B cell (primary cell): Measurements from ENCODE around the gene UBALD2. TPM values are rescaled to one million over a fixed set of nuclear protein-coding genes. Genes with fewer than 3 reads are reported as not detected.

Experiments used
- ATAC-seq: fragments of 200-7000 bp; cut with Tn5 transposase; one replicate; pipeline ENCODE4 v1.10.0; 2021; ENCODE audit warnings: low read depth, mild to moderate bottlenecking, moderate number of reproducible peaks, moderate library complexity
- CTCF ChIA-PET: fragments of 350-600 bp; sonication (Branson Sonifier 250); formaldehyde crosslinking; loops from one replicate; lab custom pipeline; 2021; ENCODE audit warnings: antibody characterized with exemption, inconsistent platforms; lab: Charles Lee
- POLR2A ChIA-PET: fragments of 350-600 bp; sonication (Branson Sonifier 250); formaldehyde crosslinking; loops from one replicate; lab custom pipeline; 2021; ENCODE audit warnings: antibody characterized with exemption; lab: Charles Lee
- DNase-seq: peaks from one replicate; pipeline ENCODE4 v3.0.0; 2013
- H2AFZ ChIP-seq: 2 replicates; pipeline ENCODE4 v1.6.1; 2012; ENCODE audit warnings: mild to moderate bottlenecking, low read depth, low read length; ENCODE audit not compliant: insufficient read depth, poor library complexity, severe bottlenecking
- H3K27ac ChIP-seq, 2 donors: 1 replicate in 1 of 2; 2 replicates in 1 of 2; pipeline ENCODE4 v1.5.1; 2012 to 2013; ENCODE audit warnings: low read length in 2 of 2, mild to moderate bottlenecking in 2 of 2, moderate library complexity in 1 of 2
- H3K27me3 ChIP-seq, 4 experiments: fragments of 200-600 bp in 1 of 4; sonication (generic) in 1 of 4; replicated peaks in 1 of 4; 1 replicate in 2 of 4; 2 replicates in 2 of 4; pipeline versions ENCODE4 v1.6.1 to v1.7.0; 2013 to 2016; ENCODE audit warnings: low read length in 3 of 4, mild to moderate bottlenecking in 2 of 4, mixed read lengths in 1 of 4, moderate library complexity in 1 of 4; ENCODE audit not compliant: insufficient read depth in 4 of 4, control insufficient read depth in 3 of 4; ENCODE audit errors: control extremely low read depth in 1 of 4
- H3K36me3 ChIP-seq, 2 experiments: replicated peaks in 1 of 2; 1 replicate in 1 of 2; 2 replicates in 1 of 2; pipeline versions ENCODE4 v1.6.1 to v1.7.1; 2013; ENCODE audit warnings: low read length in 1 of 2; ENCODE audit not compliant: insufficient read depth in 2 of 2, control insufficient read depth in 1 of 2; ENCODE audit errors: control extremely low read depth in 1 of 2, extremely low read depth in 1 of 2
- H3K4me1 ChIP-seq, 2 donors: fragments of 200-600 bp in 1 of 2; sonication (generic) in 1 of 2; 1 replicate in 1 of 2; 2 replicates in 1 of 2; pipeline versions ENCODE4 v1.5.1 to v1.6.1; 2013 to 2017; ENCODE audit warnings: low read length in 2 of 2; ENCODE audit not compliant: control insufficient read depth in 2 of 2, insufficient read depth in 2 of 2
- H3K4me2 ChIP-seq: replicated peaks from 2 replicates; pipeline ENCODE3; 2012; ENCODE audit warnings: mild to moderate bottlenecking, low read depth, low read length; ENCODE audit not compliant: poor library complexity, severe bottlenecking
- H3K4me3 ChIP-seq, 5 experiments: fragments of 200-600 bp in 1 of 5; sonication (generic) in 1 of 5; 1 replicate in 3 of 5; 2 replicates in 2 of 5; pipeline versions ENCODE4 v1.5.1 to v1.7.0; 2011 to 2016; ENCODE audit warnings: low read length in 4 of 5, mild to moderate bottlenecking in 4 of 5, low read depth in 2 of 5, control low read depth in 1 of 5, moderate library complexity in 1 of 5; ENCODE audit not compliant: insufficient read depth in 1 of 5; ENCODE audit errors: control extremely low read depth in 1 of 5, extremely low read depth in 1 of 5
- H3K79me2 ChIP-seq: fragments of 200-600 bp; sonication (generic); one replicate; pipeline ENCODE4 v1.6.0; 2016; ENCODE audit warnings: low read length; ENCODE audit not compliant: control insufficient read depth, insufficient read depth
- H3K9ac ChIP-seq: fragments of 200-600 bp; sonication (generic); 2 replicates; pipeline ENCODE4 v1.6.1; 2017; ENCODE audit warnings: mild to moderate bottlenecking, low read length, moderate library complexity
- H3K9me3 ChIP-seq, 3 donors: one replicate each; pipeline versions ENCODE4 v1.6.1 to v1.7.1; 2013; ENCODE audit warnings: low read length in 2 of 3; ENCODE audit not compliant: control insufficient read depth in 2 of 3, insufficient read depth in 1 of 3; ENCODE audit errors: control extremely low read depth in 1 of 3
- H4K20me1 ChIP-seq: 2 replicates; pipeline ENCODE4 v1.6.0; 2012; ENCODE audit warnings: mild to moderate bottlenecking, low read length; ENCODE audit not compliant: insufficient read depth, control insufficient read depth, poor library complexity, severe bottlenecking
- H3K27ac Mint-ChIP-seq: one replicate; pipeline ENCODE4 v1.8.0; 2021; ENCODE audit warnings: mixed read lengths
- H3K27me3 Mint-ChIP-seq: one replicate; pipeline ENCODE4 v1.8.0; 2021; ENCODE audit warnings: mixed read lengths
- H3K4me1 Mint-ChIP-seq: one replicate; pipeline ENCODE4 v1.8.0; 2021; ENCODE audit warnings: mixed read lengths
- H3K4me3 Mint-ChIP-seq: one replicate; pipeline ENCODE4 v1.8.0; 2021; ENCODE audit warnings: mixed read lengths
- H3K9me3 Mint-ChIP-seq: one replicate; pipeline ENCODE4 v1.8.0; 2022; ENCODE audit warnings: mixed read lengths; ENCODE audit not compliant: insufficient read depth
- EZH2 ChIP-seq: IDR thresholded peaks from 2 replicates; pipeline ENCODE4 v1.6.1; 2012; ENCODE audit warnings: borderline replicate concordance, low read depth, mild to moderate bottlenecking, moderate library complexity, low read length; ENCODE audit not compliant: insufficient read depth, poor library complexity, severe bottlenecking
- WGBS: methylation state at CpG from one replicate; pipeline ENCODE4 v1.1.5; 2013; ENCODE audit warnings: missing lambda C conversion rate; ENCODE audit not compliant: insufficient coverage; 5-methylcytosine and 5-hydroxymethylcytosine counted together
- intact Hi-C: fragments of 100-400 bp; cut with micrococcal nuclease; formaldehyde crosslinking; loops from one replicate; pipeline ENCODE4 v1.10.0; 2022
- polyA plus RNA-seq: library from polyadenylated mRNA; depleted of rRNA; stranded (reverse); fragments of >200 nt; gene quantifications from 2 replicates; pipeline ENCODE4 v1.2.3, GENCODE V29; 2012
- total RNA-seq, 2 donors: library from RNA; stranded (reverse); fragments of 120-200 nt in 1 of 2; gene quantifications; 1 replicate in 1 of 2; 2 replicates in 1 of 2; pipeline versions ENCODE4 v1.2.3 to v1.2.4, GENCODE V29; 2013 to 2022
- TF ChIP-seq, protein P1 (sequence below): fragments of 200-600 bp; IDR thresholded peaks from one replicate; pipeline ENCODE4 v1.8.0; 2022; ENCODE audit warnings: antibody characterized with exemption, mild to moderate bottlenecking

Gene UBALD2
- total and polyA plus RNA-seq, 2 donors (not counting 1 experiment from before 2014, with no cell fraction given): 78.9 to 155 TPM

- H2AFZ ChIP-seq: no peak overlapping the region
- H3K4me1 ChIP-seq: peaks cover 0 to 4% of the 10 kb centered on the region in 2 donors
- Mint-ChIP-seq H3K9me3 (no peaks in the 10 kb centered on the region), H3K27ac (no peak overlapping the region), H3K4me1 (peaks cover 8% of the 10 kb centered on the region), H3K27me3 (no peaks in the 10 kb centered on the region), H3K4me3 (no peak overlapping the region)
- ChIA-PET POLR2A (no interaction called here), CTCF (interaction anchor here (0.8 to 16.7 kb wide), 5 partner anchors 7 to 159 kb away, joined by 3 to 435 read pairs (median 5); partner anchors contain the start of gene FOXJ1)
- no peaks in the 10 kb centered on the region for H4K20me1 ChIP-seq
- no peaks in the 10 kb centered on the region for H3K36me3 ChIP-seq
- no peak overlapping the region for H3K4me3 ChIP-seq
- H3K4me2 ChIP-seq: no peak overlapping the region
- no peaks in the 10 kb centered on the region for H3K79me2 ChIP-seq
- no peak overlapping the region for H3K9ac ChIP-seq
- H3K27ac ChIP-seq: no peak overlapping the region
- no peak for ATAC-seq
- TF ChIP-seq, protein P1, sequence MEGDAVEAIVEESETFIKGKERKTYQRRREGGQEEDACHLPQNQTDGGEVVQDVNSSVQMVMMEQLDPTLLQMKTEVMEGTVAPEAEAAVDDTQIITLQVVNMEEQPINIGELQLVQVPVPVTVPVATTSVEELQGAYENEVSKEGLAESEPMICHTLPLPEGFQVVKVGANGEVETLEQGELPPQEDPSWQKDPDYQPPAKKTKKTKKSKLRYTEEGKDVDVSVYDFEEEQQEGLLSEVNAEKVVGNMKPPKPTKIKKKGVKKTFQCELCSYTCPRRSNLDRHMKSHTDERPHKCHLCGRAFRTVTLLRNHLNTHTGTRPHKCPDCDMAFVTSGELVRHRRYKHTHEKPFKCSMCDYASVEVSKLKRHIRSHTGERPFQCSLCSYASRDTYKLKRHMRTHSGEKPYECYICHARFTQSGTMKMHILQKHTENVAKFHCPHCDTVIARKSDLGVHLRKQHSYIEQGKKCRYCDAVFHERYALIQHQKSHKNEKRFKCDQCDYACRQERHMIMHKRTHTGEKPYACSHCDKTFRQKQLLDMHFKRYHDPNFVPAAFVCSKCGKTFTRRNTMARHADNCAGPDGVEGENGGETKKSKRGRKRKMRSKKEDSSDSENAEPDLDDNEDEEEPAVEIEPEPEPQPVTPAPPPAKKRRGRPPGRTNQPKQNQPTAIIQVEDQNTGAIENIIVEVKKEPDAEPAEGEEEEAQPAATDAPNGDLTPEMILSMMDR: no peak
- TF ChIP-seq EZH2: no peak
- intact Hi-C loops: no loop called here
- H3K27me3 ChIP-seq: no peaks in the 10 kb centered on the region
- H3K9me3 ChIP-seq: no peaks in the 10 kb centered on the region
- WGBS: 95% methylated on average over 23 of the region's 23 CpGs
- DNase-seq: no peak
These were observed 16.6 kb downstream of the UBALD2 start for GRCh38 chr17:76281573-76282371.

GRCh38 chr17:76292567-76292966, 27.4 kb downstream of the UBALD2 start:
- H3K27me3 ChIP-seq: no peaks in the 10 kb centered on the region
- H3K9me3 ChIP-seq: no peaks in the 10 kb centered on the region
- H3K36me3 ChIP-seq: no peaks in the 10 kb centered on the region
- no peak for DNase-seq
- H4K20me1 ChIP-seq: no peaks in the 10 kb centered on the region
- no peak overlapping the region for H3K27ac Mint-ChIP-seq
- no peak overlapping the region for H3K9ac ChIP-seq
- no peaks in the 10 kb centered on the region for H3K4me1 Mint-ChIP-seq
- H3K4me1 ChIP-seq: no peaks in the 10 kb centered on the region
- 99% methylated on average over 4 of the region's 4 CpGs for whole genome bisulfite sequencing
- H3K4me3 ChIP-seq: no peak overlapping the region
- no peaks in the 10 kb centered on the region for H3K9me3 Mint-ChIP-seq
- ATAC-seq: no peak
- no peak overlapping the region for H3K4me2 ChIP-seq
- H3K27ac ChIP-seq: no peak overlapping the region
- no peak overlapping the region for H2AFZ ChIP-seq
- ChIA-PET CTCF (no interaction called here), POLR2A (no interaction called here)
- intact Hi-C loops: no loop called here
- TF ChIP-seq EZH2: no peak
- TF ChIP-seq, protein P1: no peak
- no peaks in the 10 kb centered on the region for H3K27me3 Mint-ChIP-seq
- H3K4me3 Mint-ChIP-seq: no peak overlapping the region
- no peaks in the 10 kb centered on the region for H3K79me2 ChIP-seq
